Left ventricle myocardium inferior (tissue), 1 donor: Measurements from ENCODE around the gene UBC. TPM values are rescaled to one million over a fixed set of nuclear protein-coding genes. Genes with fewer than 3 reads are reported as not detected.
"Not testable (repeated sequence)": the region's sequence is repeated elsewhere in the genome, so short reads cannot be mapped to it uniquely, and the experiment has no call there.

ENCODE experiments used
- DNase-seq: peaks from one replicate; pipeline ENCODE4 v3.0.0-alpha.2; 2020
- H3K27ac ChIP-seq: fragments of 200-600 bp; replicated peaks from 2 replicates; pipeline ENCODE4 v1.8.0; 2021
- H3K27me3 ChIP-seq: fragments of 200-600 bp; 2 replicates; pipeline ENCODE4 v1.8.0; 2021; ENCODE audit warnings: low read depth
- H3K36me3 ChIP-seq: fragments of 200-600 bp; 2 replicates; pipeline ENCODE4 v1.8.0; 2021
- H3K4me1 ChIP-seq: fragments of 200-600 bp; 2 replicates; pipeline ENCODE4 v1.8.0; 2021
- H3K4me3 ChIP-seq: fragments of 200-600 bp; 2 replicates; pipeline ENCODE4 v1.8.0; 2021; ENCODE audit warnings: mild to moderate bottlenecking, moderate library complexity
- H3K9me3 ChIP-seq: fragments of 200-600 bp; replicated peaks from 2 replicates; pipeline ENCODE4 v1.8.0; 2021
- CTCF ChIP-seq: fragments of 200-600 bp; IDR thresholded peaks from 2 replicates; pipeline ENCODE4 v1.8.0; 2021; ENCODE audit warnings: antibody characterized with exemption, mild to moderate bottlenecking, borderline replicate concordance
- intact Hi-C: fragments of 100-400 bp; cut with micrococcal nuclease; formaldehyde crosslinking; loops from one replicate; pipeline ENCODE4 v1.11.0; 2022
- total RNA-seq: library from RNA; stranded (reverse); fragmentation: NEBNext Ultra II Directional; extraction: Animal tissue kit (Norgen Biotek cat#: 25700); gene quantifications from one replicate; pipeline ENCODE4 v1.2.1, GENCODE V29; 2021
- donor health status: DM: no; HTN: yes; CAD: no; lungs with severe emphysema.

UBC gene
- total RNA-seq, 1 donor from 2014 or later = 1,154 TPM

- intact Hi-C loops = no loop called here
- H3K4me1 ChIP-seq = peaks cover 86% of the 10 kb centered on the region
Measured at GRCh38 chr12:124917135-124917840, 2.8 kb upstream of the UBC start.

GRCh38 chr12:124916374-124917134 lies 2.1 kb upstream of the UBC start:
- Histone ChIP-seq H3K36me3 (peaks cover 22% of the 10 kb centered on the region), H3K4me1 (peaks cover 83% of the 10 kb centered on the region), H3K27ac (peak overlapping the region; percentile 100), H3K4me3 (peak overlapping the region; percentile 98), H3K27me3 (no peaks in the 10 kb centered on the region), H3K9me3 (no peaks in the 10 kb centered on the region)
- TF ChIP-seq CTCF = no peak
- DNase-seq = peak; percentile 65
- intact Hi-C loops = no loop called here

More at GRCh38 chr12:124917135-124917840, 2.8 kb upstream of the UBC start:
- no peak for TF ChIP-seq CTCF
- DNase-seq = peak; percentile 97
- Histone ChIP-seq H3K27ac (peak overlapping the region; percentile 100), H3K27me3 (no peaks in the 10 kb centered on the region), H3K9me3 (no peaks in the 10 kb centered on the region), H3K4me3 (peak overlapping the region; percentile 98), H3K36me3 (peaks cover 20% of the 10 kb centered on the region)

GRCh38 chr12:124915239-124916236 lies 1.1 kb upstream of the UBC start:
- peak; percentile 63 for DNase-seq
- peaks cover 32% of the 10 kb centered on the region for H3K36me3 ChIP-seq
- H3K9me3 ChIP-seq = no peaks in the 10 kb centered on the region
- intact Hi-C loops = no loop called here
- peaks cover 83% of the 10 kb centered on the region for H3K4me1 ChIP-seq
- peak overlapping the region; percentile 100 for H3K27ac ChIP-seq
- H3K4me3 ChIP-seq = peak overlapping the region; percentile 98
- no peaks in the 10 kb centered on the region for H3K27me3 ChIP-seq
- TF ChIP-seq CTCF = no peak

GRCh38 chr12:124913474-124914391 lies 717 bp downstream of the UBC start:
- Histone ChIP-seq H3K27me3 (no peaks in the 10 kb centered on the region), H3K4me3 (peak overlapping the region; percentile 98), H3K4me1 (peaks cover 84% of the 10 kb centered on the region), H3K36me3 (peaks cover 34% of the 10 kb centered on the region), H3K27ac (peak overlapping the region; percentile 100), H3K9me3 (no peaks in the 10 kb centered on the region)
- intact Hi-C loops = no loop called here
- DNase-seq = peak; percentile 83
- peak; percentile 61 for TF ChIP-seq CTCF

GRCh38 chr12:124912529-124913287 lies 1.7 kb downstream of the UBC start:
- Histone ChIP-seq H3K36me3 (peaks cover 34% of the 10 kb centered on the region), H3K4me1 (peaks cover 74% of the 10 kb centered on the region), H3K27ac (peak overlapping the region; percentile 100), H3K4me3 (peak overlapping the region; percentile 98)
- DNase-seq, H3K9me3 ChIP-seq, intact Hi-C loops, H3K27me3 ChIP-seq: not testable (repeated sequence)

GRCh38 chr12:124911521-124911920 lies 2.9 kb downstream of the UBC start:
- Histone ChIP-seq H3K36me3 (peaks cover 34% of the 10 kb centered on the region), H3K27ac (peak overlapping the region; percentile 47), H3K4me1 (peaks cover 70% of the 10 kb centered on the region), H3K4me3 (peak overlapping the region; percentile 60)
- H3K9me3 ChIP-seq, H3K27me3 ChIP-seq, DNase-seq, intact Hi-C loops: not testable (repeated sequence)
